COLO668 (cell line): ENCODE data around the gene DCAF5.

Experiments used
- DNase-seq: peaks from one replicate; lab custom pipeline; 2025; ENCODE audit not compliant: unreplicated experiment; lab: John Stamatoyannopoulos, UW

Gene DCAF5

DNA sequence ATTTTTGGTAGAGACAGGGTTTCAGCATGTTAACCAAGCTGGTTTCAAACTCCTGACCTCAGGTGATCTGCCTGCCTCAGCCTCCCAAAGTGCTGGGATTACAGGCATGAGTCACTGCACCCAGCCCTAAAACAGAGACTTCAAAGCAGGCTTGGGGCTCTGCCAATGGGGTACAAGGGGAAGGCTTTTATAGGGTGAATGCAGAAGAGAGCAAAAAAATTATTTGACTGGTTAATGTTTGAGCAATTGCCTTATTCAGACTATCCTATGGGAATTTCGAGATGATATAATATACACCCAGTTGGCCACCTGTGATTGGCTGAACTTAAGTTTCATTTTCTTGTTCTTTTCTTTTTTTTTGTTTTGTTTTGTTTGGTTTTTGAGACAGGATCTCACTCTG, 142.3 kb downstream of the DCAF5 start:
- DNase-seq = no peak

DNA sequence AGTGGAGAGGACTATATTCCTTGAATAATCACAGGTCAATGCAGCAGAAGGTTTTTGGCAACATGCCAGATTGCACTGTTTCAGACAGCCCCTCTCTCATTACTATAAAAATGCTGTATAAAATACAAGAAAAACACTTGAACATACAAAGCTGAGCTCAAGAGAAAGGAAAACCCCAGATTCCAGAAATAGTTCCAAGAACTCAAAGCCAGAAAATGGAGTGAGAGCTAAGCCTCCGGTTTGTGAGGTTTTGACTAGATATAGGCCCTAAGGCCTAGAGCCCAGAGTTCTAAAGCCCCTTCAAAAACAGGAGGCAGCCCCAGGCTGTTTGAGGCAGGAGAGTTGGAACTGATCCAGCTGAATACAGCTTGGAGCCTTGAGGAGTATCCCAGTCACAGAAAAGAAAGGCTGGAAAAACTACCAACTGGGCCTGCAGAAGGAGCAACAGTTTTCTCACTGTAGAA, 144.5 kb downstream of the DCAF5 start:
- DNase-seq = no peak

- no peak for DNase-seq
Measured at GRCh38 chr14:69006346-69006745, 146.6 kb downstream of the DCAF5 start.

DNA sequence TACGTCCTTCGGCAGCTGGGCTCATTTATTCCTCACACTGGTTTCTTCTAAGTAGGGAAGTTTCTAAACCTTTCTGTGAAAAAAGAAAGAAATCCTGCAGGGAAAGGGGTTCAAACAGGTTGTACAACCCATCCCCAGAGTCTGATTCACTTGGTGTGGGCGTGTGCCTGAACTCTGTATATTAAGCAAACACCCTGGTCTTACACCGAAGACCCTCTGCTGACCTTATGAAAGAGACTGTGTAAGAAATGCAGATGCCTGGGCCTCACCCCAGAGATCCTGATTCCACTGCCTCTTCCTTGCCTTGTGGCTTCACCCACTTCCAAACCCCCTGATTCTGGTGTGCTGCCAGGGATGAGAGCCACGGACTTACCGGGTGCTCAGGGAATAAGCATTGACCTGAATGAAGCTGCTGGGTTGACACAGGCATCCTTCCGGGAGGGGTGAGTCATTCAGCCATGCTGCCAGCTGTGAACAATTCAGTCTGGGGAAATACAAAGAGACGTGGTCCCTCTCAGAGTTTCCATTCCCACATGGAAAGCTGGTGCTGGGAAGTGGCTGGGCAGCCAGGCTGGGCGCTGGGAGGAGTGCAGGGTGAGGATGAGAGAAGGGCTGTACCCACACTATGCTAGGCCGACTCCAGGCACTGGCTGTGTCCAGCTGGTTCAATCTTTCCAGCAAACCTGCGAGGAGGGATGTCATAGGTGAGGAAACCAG, 147.3 kb downstream of the DCAF5 start:
- DNase-seq = peak; percentile 71

DNA sequence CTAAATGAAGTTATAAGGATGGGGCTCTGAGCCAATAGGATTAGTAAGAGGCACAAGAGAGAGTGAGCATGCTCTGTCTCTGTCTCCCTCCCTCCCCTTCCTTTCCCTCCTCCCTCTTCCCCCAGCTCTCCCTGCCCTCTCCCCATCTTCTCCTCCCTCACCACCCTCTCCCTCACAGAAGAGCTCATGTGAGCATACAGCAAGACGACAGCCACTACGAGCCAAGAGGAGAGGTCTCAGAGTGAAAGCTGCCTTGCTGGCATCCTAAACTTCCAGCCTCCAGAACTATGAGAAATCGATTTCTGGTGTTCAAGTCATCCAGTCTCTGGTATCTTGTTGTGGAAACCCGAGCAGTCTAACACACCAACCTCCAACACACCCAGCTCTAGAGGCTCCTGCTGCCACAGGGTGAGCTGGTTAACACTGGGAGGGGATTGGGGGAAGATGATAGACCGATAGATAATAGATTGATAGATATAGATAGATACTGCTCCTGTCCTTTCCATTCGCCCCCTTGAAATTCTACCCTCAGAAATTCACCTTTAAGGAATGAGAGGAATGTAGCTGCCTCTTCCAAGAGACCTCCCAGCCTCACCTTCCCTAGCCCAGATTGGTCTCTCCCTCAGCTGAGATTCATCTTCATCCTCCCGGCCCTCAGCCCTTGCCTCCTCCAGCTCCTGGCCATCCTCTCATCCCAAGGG, 148.0 kb downstream of the DCAF5 start:
- DNase-seq = no peak

GRCh38 chr14:69003626-69004025, 149.3 kb downstream of the DCAF5 start:
- no peak for DNase-seq

DNA sequence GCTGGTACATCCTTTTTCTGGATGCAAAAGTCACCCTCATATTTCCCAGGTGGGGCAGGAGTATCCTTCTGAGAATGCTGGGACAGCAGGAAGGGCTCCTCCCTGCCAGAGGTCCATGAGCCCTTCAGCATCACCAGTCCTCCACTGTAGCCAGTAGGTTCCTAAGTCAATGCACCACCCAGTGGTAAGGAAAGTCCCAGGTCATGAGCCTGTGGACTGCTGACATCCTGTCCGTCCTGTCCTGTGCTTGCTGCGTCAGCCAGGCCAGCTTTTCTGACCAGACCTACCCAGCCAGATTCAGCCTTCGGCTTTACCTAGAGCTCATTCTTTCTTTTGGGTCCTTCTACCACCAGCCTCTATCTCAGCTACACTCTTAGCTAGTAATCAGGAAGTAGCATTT, 150.8 kb downstream of the DCAF5 start:
- DNase-seq = peak; percentile 20

DNA sequence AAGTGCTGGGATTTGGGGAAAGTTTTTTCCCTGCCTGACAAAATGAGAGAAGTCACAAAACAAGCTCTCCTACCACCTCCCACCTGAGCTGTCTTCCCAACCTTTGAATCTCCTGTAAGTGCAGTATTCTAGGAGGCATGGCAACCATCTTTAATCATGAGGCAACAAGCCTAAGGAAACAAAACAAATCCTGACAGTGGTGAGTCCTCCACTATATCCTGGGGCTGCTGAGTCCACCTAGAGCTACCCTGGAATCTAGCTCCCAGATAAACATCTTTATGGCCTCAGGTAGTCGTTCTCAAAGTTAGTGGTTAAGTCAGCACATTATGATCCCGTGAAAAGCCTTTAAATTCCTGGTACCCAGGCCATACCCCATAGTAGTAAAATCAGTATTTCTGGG, 151.5 kb downstream of the DCAF5 start:
- DNase-seq = no peak
